Immature natural killer cell (primary cell): ENCODE data around the gene PKIB. TPM values are rescaled to one million over a fixed set of nuclear protein-coding genes. Genes with fewer than 3 reads are reported as not detected.

Source experiments
- DNase-seq, 3 donors: peaks; one replicate each; pipeline ENCODE4 v3.0.0; 2022; ENCODE audit warnings: mixed read lengths in 1 of 3
- H3K27ac Mint-ChIP-seq, 6 donors: one replicate each; pipeline ENCODE4 v1.8.0; 2020; ENCODE audit warnings: mixed read lengths in 6 of 6, mild to moderate bottlenecking in 5 of 6, inconsistent platforms in 4 of 6, moderate library complexity in 3 of 6
- H3K27me3 Mint-ChIP-seq, 3 donors: one replicate each; pipeline ENCODE4 v1.8.0; 2020 to 2021; ENCODE audit warnings: low read depth in 3 of 3, mild to moderate bottlenecking in 3 of 3, mixed read lengths in 3 of 3, moderate library complexity in 3 of 3, inconsistent platforms in 1 of 3
- H3K36me3 Mint-ChIP-seq, 3 donors: one replicate each; pipeline ENCODE4 v1.8.0; 2020; ENCODE audit warnings: mixed read lengths in 3 of 3, inconsistent platforms in 2 of 3, mild to moderate bottlenecking in 2 of 3
- H3K4me1 Mint-ChIP-seq, 2 donors: one replicate each; pipeline ENCODE4 v1.8.0; 2020; ENCODE audit warnings: inconsistent platforms in 2 of 2, mild to moderate bottlenecking in 2 of 2, mixed read lengths in 2 of 2, moderate library complexity in 1 of 2
- H3K4me3 Mint-ChIP-seq, 5 donors: one replicate each; pipeline ENCODE4 v1.8.0; 2020; ENCODE audit warnings: mild to moderate bottlenecking in 5 of 5, mixed read lengths in 5 of 5, inconsistent platforms in 3 of 5, moderate library complexity in 3 of 5
- H3K9me3 Mint-ChIP-seq, 6 donors: one replicate each; pipeline ENCODE4 v1.8.0; 2020; ENCODE audit warnings: mild to moderate bottlenecking in 6 of 6, mixed read lengths in 6 of 6, inconsistent platforms in 4 of 6, moderate library complexity in 3 of 6
- polyA plus RNA-seq, 3 donors: library from polyadenylated mRNA; unstranded; fragments of 300-500 nt; fragmentation: Illumina TruSeq; gene quantifications; one replicate each; pipeline ENCODE4 v1.2.3, GENCODE V29; 2021

PKIB gene
- polyA plus RNA-seq, 3 donors from 2014 or later = 2.1 to 5.0 TPM; not detected in 1

GRCh38 chr6:122681705-122682104 lies 71.5 kb downstream of the PKIB start:
- no peak overlapping the region for H3K27ac Mint-ChIP-seq
- H3K36me3 Mint-ChIP-seq = no peaks in the 10 kb centered on the region
- H3K4me3 Mint-ChIP-seq = no peak overlapping the region

DNA sequence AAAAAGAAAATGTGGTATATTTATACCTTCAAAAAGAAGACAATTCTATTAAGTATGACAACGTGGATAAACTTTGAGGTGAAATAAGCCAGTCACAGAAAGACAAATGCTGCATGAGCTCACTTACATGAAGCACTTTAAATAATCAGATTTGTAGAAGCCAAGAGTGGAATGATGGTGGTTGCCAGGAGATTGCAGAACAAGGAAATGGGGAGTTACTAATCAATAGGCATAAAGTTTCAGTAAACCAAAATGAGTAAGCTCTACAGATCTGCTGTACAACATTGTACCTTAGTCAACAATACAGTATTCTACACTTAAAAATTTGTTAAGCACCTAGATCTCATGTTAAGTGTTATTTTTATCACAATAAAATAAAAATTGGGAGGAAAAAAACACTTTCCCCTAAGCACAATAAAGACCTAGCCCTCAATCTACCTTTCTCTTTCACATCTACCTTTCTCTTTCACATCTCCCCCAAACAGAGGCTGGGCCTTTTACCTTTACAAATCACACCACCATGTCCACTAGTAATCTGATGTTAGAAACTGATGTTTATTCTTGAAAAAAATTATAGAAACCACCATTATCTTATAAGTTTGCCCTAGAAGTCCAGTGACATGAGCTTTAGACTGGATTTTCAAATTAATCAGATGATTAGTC lies 73.9 kb downstream of the PKIB start:
- no peak for DNase-seq
- Mint-ChIP-seq H3K27ac (no peak overlapping the region), H3K4me1 (no peaks in the 10 kb centered on the region), H3K36me3 (no peaks in the 10 kb centered on the region), H3K27me3 (peaks cover 1 to 5% (median 4%) of the 10 kb centered on the region in 3 donors), H3K9me3 (peaks cover 0 to 16% (median 2%) of the 10 kb centered on the region in 6 donors), H3K4me3 (no peak overlapping the region)

More at GRCh38 chr6:122681705-122682104, 71.5 kb downstream of the PKIB start:
- Mint-ChIP-seq H3K4me1 (no peaks in the 10 kb centered on the region), H3K9me3 (peaks cover 0 to 12% (median 0%) of the 10 kb centered on the region in 6 donors), H3K27me3 (peaks cover 1 to 4% (median 3%) of the 10 kb centered on the region in 3 donors)
- no peak for DNase-seq

DNA sequence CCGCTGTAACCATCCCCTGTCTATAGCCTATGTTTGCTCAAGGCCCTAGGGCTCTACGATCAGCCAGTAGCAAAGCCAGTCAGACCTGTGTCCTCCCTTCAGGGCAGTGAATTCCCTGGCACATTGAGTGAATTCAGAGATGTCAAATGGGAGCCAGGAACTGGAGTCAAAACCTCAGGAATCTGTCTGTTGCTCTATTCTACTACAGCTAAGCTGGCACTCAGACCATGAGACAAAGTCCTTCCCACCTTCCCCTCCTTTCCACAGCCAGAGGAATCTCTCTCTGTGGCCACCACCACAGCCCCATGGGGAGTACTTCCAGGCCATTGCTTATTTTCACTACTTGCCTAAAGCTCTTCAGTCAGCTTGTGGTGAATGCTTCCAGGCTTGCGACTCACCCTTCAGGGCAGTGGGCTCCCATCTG lies 82.0 kb downstream of the PKIB start:
- Mint-ChIP-seq H3K4me1 (no peaks in the 10 kb centered on the region), H3K27ac (no peak overlapping the region), H3K36me3 (no peaks in the 10 kb centered on the region), H3K9me3 (peaks cover 0 to 8% (median 3%) of the 10 kb centered on the region in 6 donors), H3K27me3 (peaks cover 0 to 3% (median 0%) of the 10 kb centered on the region in 3 donors), H3K4me3 (no peak overlapping the region)
- no peak for DNase-seq

- peaks cover 0 to 8% (median 3%) of the 10 kb centered on the region in 6 donors for H3K9me3 Mint-ChIP-seq
- H3K36me3 Mint-ChIP-seq = no peaks in the 10 kb centered on the region
- peaks cover 0 to 3% (median 0%) of the 10 kb centered on the region in 3 donors for H3K27me3 Mint-ChIP-seq
- H3K27ac Mint-ChIP-seq = no peak overlapping the region
- no peak overlapping the region for H3K4me3 Mint-ChIP-seq
- H3K4me1 Mint-ChIP-seq = no peaks in the 10 kb centered on the region
- DNase-seq = no peak
Measured at GRCh38 chr6:122692807-122693580, 82.8 kb downstream of the PKIB start.

- H3K4me3 Mint-ChIP-seq = no peak overlapping the region
- peaks cover 0 to 7% (median 1%) of the 10 kb centered on the region in 6 donors for H3K9me3 Mint-ChIP-seq
- H3K4me1 Mint-ChIP-seq = no peaks in the 10 kb centered on the region
- H3K36me3 Mint-ChIP-seq = no peaks in the 10 kb centered on the region
- no peak for DNase-seq
- H3K27ac Mint-ChIP-seq = no peak overlapping the region
- peaks cover 0 to 1% (median 0%) of the 10 kb centered on the region in 3 donors for H3K27me3 Mint-ChIP-seq
Measured at GRCh38 chr6:122694075-122694474, 83.9 kb downstream of the PKIB start.

GRCh38 chr6:122694602-122695001 lies 84.4 kb downstream of the PKIB start:
- no peaks in the 10 kb centered on the region for H3K4me1 Mint-ChIP-seq
- peaks cover 0 to 1% (median 0%) of the 10 kb centered on the region in 3 donors for H3K27me3 Mint-ChIP-seq
- DNase-seq = no peak

GRCh38 chr6:122695188-122695587 lies 85.0 kb downstream of the PKIB start:
- Mint-ChIP-seq H3K9me3 (peaks cover 0 to 3% (median 0%) of the 10 kb centered on the region in 6 donors), H3K36me3 (no peaks in the 10 kb centered on the region), H3K4me1 (no peaks in the 10 kb centered on the region), H3K27ac (no peak overlapping the region), H3K27me3 (peaks cover 0 to 1% (median 0%) of the 10 kb centered on the region in 3 donors), H3K4me3 (no peak overlapping the region)
- no peak for DNase-seq

More at GRCh38 chr6:122694602-122695001, 84.4 kb downstream of the PKIB start:
- Mint-ChIP-seq H3K4me3 (no peak overlapping the region), H3K9me3 (peaks cover 0 to 4% (median 0%) of the 10 kb centered on the region in 6 donors), H3K27ac (no peak overlapping the region), H3K36me3 (no peaks in the 10 kb centered on the region)

GRCh38 chr6:122696079-122696478 lies 85.9 kb downstream of the PKIB start:
- Mint-ChIP-seq H3K27me3 (no peaks in the 10 kb centered on the region), H3K36me3 (no peaks in the 10 kb centered on the region), H3K27ac (no peak overlapping the region), H3K4me3 (no peak overlapping the region), H3K4me1 (no peaks in the 10 kb centered on the region), H3K9me3 (peaks cover 0 to 3% (median 0%) of the 10 kb centered on the region in 6 donors)
- DNase-seq = no peak

DNA sequence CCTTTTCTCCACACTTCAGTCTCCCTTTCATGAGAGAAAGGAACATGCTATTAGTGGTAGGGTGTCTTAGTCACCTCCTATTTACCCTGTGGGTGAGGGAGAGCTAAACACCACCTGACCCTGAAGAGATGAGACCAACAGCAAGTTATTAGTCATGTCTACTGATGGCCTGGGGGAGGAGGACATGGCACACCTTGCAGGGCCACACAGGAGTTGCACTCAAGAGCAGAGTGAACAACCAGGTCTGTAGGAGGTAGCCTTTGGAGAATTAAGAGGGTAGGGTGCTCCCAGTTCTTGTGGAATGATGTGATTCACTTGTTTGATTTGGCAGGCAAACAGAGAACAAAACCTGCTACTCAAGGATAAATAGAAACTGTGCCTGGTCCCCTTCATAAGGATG lies 86.6 kb downstream of the PKIB start:
- Mint-ChIP-seq H3K27ac (no peak overlapping the region), H3K9me3 (peaks cover 0 to 3% (median 0%) of the 10 kb centered on the region in 6 donors), H3K36me3 (no peaks in the 10 kb centered on the region), H3K4me1 (no peaks in the 10 kb centered on the region), H3K4me3 (no peak overlapping the region), H3K27me3 (no peaks in the 10 kb centered on the region)
- DNase-seq = no peak

DNA sequence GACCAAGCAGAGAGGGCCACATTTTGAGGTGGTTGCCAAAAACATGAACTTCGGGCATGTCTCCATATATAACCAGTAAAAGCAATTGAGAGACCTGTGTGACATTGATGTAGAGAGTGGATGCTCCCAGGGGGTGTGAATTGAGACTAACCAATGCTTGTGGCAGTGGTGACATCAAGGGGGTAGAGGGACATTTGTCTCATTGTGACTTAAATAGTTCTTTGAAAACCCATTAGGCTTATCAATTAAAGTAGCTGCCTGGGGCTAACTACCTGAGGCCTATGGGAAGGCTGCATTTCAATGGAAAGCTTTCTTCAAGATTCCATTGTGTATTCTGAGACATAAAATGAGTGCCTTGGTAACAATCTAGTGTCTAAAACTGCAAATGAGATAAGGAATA lies 87.3 kb downstream of the PKIB start:
- H3K9me3 Mint-ChIP-seq = peaks cover 0 to 3% (median 0%) of the 10 kb centered on the region in 6 donors
- H3K36me3 Mint-ChIP-seq = no peaks in the 10 kb centered on the region
- no peaks in the 10 kb centered on the region for H3K4me1 Mint-ChIP-seq
- H3K27ac Mint-ChIP-seq = no peak overlapping the region
- no peak for DNase-seq
- H3K4me3 Mint-ChIP-seq = no peak overlapping the region
- H3K27me3 Mint-ChIP-seq = no peaks in the 10 kb centered on the region

- no peak overlapping the region for H3K27ac Mint-ChIP-seq
- H3K36me3 Mint-ChIP-seq = no peaks in the 10 kb centered on the region
- DNase-seq = no peak
- H3K4me1 Mint-ChIP-seq = no peaks in the 10 kb centered on the region
- H3K9me3 Mint-ChIP-seq = peaks cover 0 to 7% (median 0%) of the 10 kb centered on the region in 6 donors
- H3K4me3 Mint-ChIP-seq = no peak overlapping the region
- no peaks in the 10 kb centered on the region for H3K27me3 Mint-ChIP-seq
Measured at GRCh38 chr6:122701666-122702065, 91.5 kb downstream of the PKIB start.

- no peaks in the 10 kb centered on the region for H3K36me3 Mint-ChIP-seq
Measured at GRCh38 chr6:122702841-122703240, 92.6 kb downstream of the PKIB start.

GRCh38 chr6:122704066-122704465 lies 93.9 kb downstream of the PKIB start:
- Mint-ChIP-seq H3K27ac (no peak overlapping the region), H3K4me1 (no peaks in the 10 kb centered on the region), H3K9me3 (peaks cover 0 to 7% (median 0%) of the 10 kb centered on the region in 6 donors), H3K4me3 (no peak overlapping the region), H3K36me3 (no peaks in the 10 kb centered on the region), H3K27me3 (no peaks in the 10 kb centered on the region)
- no peak for DNase-seq

More at GRCh38 chr6:122702841-122703240, 92.6 kb downstream of the PKIB start:
- H3K9me3 Mint-ChIP-seq = peaks cover 0 to 7% (median 0%) of the 10 kb centered on the region in 6 donors
- H3K27me3 Mint-ChIP-seq = no peaks in the 10 kb centered on the region
- H3K4me3 Mint-ChIP-seq = no peak overlapping the region
- no peaks in the 10 kb centered on the region for H3K4me1 Mint-ChIP-seq
- no peak overlapping the region for H3K27ac Mint-ChIP-seq
- no peak for DNase-seq

GRCh38 chr6:122709922-122710512 lies 99.8 kb downstream of the PKIB start:
- DNase-seq = no peak

More at GRCh38 chr6:122709922-122710512, 99.8 kb downstream of the PKIB start:
- Mint-ChIP-seq H3K27ac (no peak overlapping the region), H3K9me3 (peaks cover 0 to 4% (median 0%) of the 10 kb centered on the region in 6 donors), H3K36me3 (no peaks in the 10 kb centered on the region), H3K4me3 (no peak overlapping the region), H3K4me1 (no peaks in the 10 kb centered on the region), H3K27me3 (no peaks in the 10 kb centered on the region)
